ENCODE measurements around the gene NAPB.

- TF ChIP-seq CTCF (IDR thresholded peaks at IDR 0.05) (no peak), ZFX (IDR thresholded peaks at IDR 0.05; ENCODE audit: borderline replicate concordance) (no peak)
Observed at GRCh38 chr20:23370274-23370673, 51.0 kb downstream of the NAPB start.

Measured in 22Rv1 (cell line).